T-helper 2 cell treated with Interferon-gamma antibody and Interleukin-4, amounts not matched to agents 5 μg/mL and 100 μg/mL, for 36 hours (primary cell): ENCODE measurements around the gene TCF20.
A peak's percentile ranks its signal among the peaks of the same experiment; 100 is the strongest.

ENCODE experiments used
- DNase-seq: peaks from one replicate; pipeline ENCODE4 v3.0.0; 2021; ENCODE audit warnings: low spot score
- H3K27ac Mint-ChIP-seq: one replicate; pipeline ENCODE4 v1.8.0; 2021; ENCODE audit warnings: mild to moderate bottlenecking, mixed read lengths
- H3K27me3 Mint-ChIP-seq: one replicate; pipeline ENCODE4 v1.8.0; 2021; ENCODE audit warnings: low read depth, mixed read lengths
- H3K36me3 Mint-ChIP-seq: one replicate; pipeline ENCODE4 v1.8.0; 2021; ENCODE audit warnings: low read depth, mixed read lengths
- H3K4me1 Mint-ChIP-seq: one replicate; pipeline ENCODE4 v1.8.0; 2021; ENCODE audit warnings: low read depth, mixed read lengths
- H3K4me3 Mint-ChIP-seq: one replicate; pipeline ENCODE4 v1.8.0; 2022; ENCODE audit warnings: mild to moderate bottlenecking, moderate library complexity, mixed read lengths
- H3K9me3 Mint-ChIP-seq: one replicate; pipeline ENCODE4 v1.8.0; 2021; ENCODE audit warnings: mixed read lengths

TCF20 gene

DNA sequence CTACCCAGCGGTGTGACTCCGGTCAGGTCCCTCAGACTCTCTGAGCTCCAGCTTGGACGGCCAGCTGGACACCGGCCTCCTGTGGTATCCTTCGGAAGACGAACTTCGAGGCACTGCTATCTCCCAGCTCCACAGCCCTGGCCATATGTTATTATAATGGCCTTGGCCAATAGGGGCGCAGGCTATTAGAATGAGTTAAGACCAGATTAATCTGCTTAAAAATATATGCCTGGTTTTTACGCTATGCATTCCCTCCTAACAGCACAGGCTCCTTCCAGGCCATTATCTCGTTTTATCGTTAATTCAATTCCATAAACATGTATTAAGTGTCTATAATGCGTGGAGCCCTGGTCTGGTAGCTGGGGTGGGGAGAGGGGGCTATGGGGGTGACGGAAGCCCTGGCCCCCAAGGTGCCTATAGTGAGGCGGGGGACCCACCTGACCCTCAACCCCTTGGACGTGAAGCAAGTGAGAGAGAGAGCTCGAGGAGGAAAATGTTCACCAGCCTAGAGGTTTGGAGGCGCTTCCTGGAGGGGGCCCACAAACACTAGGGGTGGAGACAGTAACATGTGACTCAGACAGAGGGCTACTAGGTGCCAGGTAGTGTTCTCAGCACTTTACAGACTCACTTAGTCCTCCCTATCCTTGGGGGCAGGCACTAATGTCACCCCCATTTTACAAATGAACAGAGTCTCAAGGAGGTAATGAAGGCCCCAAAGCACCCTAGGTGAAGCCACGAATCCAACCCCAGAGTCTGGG lies 37.5 kb upstream of the TCF20 start:
- H3K4me3 Mint-ChIP-seq: no peak overlapping the region
- no peak overlapping the region for H3K27ac Mint-ChIP-seq
- peaks cover 9% of the 10 kb centered on the region for H3K4me1 Mint-ChIP-seq
- no peak for DNase-seq
- H3K36me3 Mint-ChIP-seq: no peaks in the 10 kb centered on the region
- H3K9me3 Mint-ChIP-seq: no peaks in the 10 kb centered on the region
- H3K27me3 Mint-ChIP-seq: peaks cover 17% of the 10 kb centered on the region

DNA sequence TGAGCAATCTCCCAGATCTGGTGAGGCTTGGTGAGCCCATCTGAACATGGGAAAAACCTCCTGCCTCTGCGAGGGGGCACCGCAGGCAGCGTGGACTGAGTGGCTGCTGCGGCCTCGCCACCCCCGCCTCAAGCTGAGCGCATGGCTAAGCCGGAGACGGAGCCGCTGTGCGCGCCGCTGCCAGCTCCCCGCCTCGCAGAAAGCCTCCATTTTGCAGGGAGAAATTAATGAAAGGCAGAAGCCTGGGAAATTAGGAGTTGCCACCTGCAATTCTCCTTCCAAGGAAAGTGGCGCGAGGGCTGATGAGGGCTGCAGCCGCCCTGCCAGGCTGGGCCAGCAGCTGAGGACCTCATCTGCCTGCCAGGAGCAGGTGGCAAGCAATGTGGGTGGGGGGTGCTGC lies 35.6 kb upstream of the TCF20 start:
- Mint-ChIP-seq H3K4me1 (peaks cover 12% of the 10 kb centered on the region), H3K4me3 (no peak overlapping the region), H3K36me3 (no peaks in the 10 kb centered on the region), H3K27ac (no peak overlapping the region), H3K27me3 (peaks cover 23% of the 10 kb centered on the region), H3K9me3 (no peaks in the 10 kb centered on the region)
- DNase-seq: no peak

DNA sequence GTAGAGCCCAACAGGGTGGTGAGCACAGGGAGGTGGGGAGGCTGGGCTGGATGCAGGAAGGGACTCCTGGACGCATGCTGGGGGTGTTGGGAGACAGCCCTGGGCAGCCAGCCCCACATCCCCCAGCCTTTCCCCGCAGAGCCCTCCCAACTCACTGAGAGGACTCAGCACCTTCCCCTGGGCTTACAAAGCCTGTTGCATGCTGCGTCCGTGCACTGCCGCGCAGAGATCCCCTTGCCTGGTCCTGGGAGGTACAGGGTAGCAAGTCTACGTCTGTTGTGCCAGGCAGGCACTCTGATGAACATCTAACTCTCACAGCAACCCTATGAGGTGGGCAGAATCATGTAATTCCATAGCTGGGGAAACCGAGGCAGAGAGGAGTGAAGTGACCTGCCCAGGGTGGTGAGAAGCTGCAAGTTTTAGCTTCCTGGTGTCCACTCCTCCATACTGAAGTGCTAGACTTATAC lies 33.9 kb upstream of the TCF20 start:
- Mint-ChIP-seq H3K9me3 (no peaks in the 10 kb centered on the region), H3K27me3 (peaks cover 24% of the 10 kb centered on the region), H3K4me3 (no peak overlapping the region), H3K36me3 (no peaks in the 10 kb centered on the region), H3K27ac (no peak overlapping the region), H3K4me1 (peaks cover 27% of the 10 kb centered on the region)
- no peak for DNase-seq

DNA sequence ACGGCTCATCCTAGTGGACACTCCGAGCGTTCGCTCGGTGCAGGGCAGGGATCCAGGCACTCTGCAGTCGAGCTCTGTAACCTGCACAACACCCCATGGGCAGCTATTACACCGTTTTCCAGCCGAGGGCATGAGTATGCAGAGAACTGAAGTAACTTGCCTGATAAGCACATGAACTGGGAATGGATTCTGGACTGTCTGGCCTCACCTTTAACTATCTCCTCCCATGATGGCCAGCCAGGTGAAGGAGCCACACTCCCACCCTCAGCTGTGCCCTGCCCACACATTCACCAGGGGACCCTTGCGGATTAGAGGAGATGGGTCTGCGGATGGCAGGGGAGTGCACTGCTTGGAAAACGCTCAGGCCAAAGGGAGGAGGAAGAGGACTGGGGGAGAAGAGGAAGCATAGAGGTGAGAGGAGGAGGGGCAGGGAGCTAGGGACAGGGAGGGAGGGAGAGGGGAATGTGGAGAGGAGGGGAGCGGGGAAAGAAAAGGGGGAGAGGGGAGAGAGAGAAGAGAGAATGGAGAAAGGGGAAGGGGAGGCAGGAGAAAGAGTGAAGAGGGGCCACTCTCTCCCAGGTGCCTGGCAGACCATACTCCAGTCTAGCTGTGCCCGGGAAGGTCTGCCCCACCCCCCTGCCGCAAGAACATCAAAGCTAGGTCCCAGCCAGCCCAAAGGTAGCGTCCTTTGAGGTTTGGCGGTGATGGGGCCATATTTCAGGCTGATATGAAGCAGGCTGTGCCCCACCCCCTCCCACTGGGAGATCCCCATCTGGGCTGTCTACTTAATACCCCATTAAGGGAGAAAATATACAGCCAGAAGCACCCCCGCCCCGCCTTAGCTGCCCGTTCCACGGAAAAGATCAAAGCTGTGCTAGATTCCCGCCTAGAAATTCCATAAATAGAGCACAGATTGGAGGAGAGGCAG lies 33.2 kb upstream of the TCF20 start:
- H3K27me3 Mint-ChIP-seq: peaks cover 24% of the 10 kb centered on the region
- H3K4me3 Mint-ChIP-seq: no peak overlapping the region
- no peak for DNase-seq
- H3K9me3 Mint-ChIP-seq: no peaks in the 10 kb centered on the region
- H3K27ac Mint-ChIP-seq: no peak overlapping the region
- no peaks in the 10 kb centered on the region for H3K36me3 Mint-ChIP-seq
- H3K4me1 Mint-ChIP-seq: peaks cover 32% of the 10 kb centered on the region

DNA sequence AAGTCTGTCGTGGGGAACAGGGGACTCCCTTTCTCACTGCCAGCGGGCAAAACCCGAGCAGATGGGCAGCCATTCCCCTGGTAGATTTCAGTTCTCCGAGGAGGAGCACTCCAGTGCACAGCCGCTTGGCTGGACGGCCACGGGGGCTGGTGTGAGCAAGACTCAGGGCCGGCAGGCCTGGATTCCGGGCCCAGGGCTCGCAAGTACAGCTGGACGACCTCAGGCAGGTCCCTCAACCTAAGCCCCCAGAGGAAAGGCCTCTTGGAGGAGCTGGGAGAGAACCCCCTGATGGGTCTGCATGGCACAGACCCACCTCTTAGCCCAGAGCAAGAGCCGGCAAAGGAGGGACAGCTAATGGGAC lies 31.3 kb upstream of the TCF20 start:
- no peaks in the 10 kb centered on the region for H3K9me3 Mint-ChIP-seq
- H3K27me3 Mint-ChIP-seq: peaks cover 22% of the 10 kb centered on the region
- peaks cover 32% of the 10 kb centered on the region for H3K4me1 Mint-ChIP-seq
- H3K36me3 Mint-ChIP-seq: no peaks in the 10 kb centered on the region
- no peak for DNase-seq
- H3K27ac Mint-ChIP-seq: no peak overlapping the region
- H3K4me3 Mint-ChIP-seq: no peak overlapping the region

DNA sequence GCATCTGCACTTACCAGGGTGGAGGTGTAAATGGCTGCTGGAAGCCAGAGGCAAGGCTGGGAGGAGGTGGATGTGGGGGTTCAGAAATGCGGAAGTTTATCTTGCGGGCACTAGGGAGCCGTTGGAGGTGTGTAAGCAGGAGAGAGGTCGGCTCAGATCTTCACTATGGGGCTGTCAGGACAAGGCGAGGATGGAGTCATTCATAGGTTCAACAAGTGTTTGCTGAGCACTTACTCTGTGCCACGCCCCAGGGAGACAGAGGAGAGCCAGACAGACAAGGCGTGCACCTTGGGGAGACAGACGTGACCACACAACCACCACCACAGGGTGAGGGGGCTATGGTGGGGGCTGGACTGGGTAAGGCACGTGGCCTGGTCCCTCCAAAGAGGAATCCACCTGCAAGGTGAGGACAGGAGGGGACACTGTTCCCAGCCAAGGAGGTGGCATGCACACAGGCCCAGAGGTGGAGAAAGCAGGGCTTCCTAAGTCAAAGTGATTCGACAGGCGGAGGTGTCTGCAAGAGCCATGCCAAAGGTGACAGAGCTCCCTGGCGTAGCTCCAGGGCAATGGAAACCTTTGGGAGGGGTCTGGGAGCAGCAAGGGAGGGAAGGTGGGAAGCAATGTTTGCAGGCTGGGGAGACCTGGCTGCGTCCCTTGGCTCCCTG lies 30.8 kb upstream of the TCF20 start:
- no peak for DNase-seq
- no peaks in the 10 kb centered on the region for H3K36me3 Mint-ChIP-seq
- H3K27ac Mint-ChIP-seq: peak overlapping the region; percentile 83
- H3K9me3 Mint-ChIP-seq: no peaks in the 10 kb centered on the region
- H3K27me3 Mint-ChIP-seq: peaks cover 22% of the 10 kb centered on the region
- peaks cover 33% of the 10 kb centered on the region for H3K4me1 Mint-ChIP-seq
- H3K4me3 Mint-ChIP-seq: peak overlapping the region; percentile 85

GRCh38 chr22:42300259-42301076 lies 30.0 kb upstream of the TCF20 start:
- H3K27ac Mint-ChIP-seq: peak overlapping the region; percentile 83
- no peaks in the 10 kb centered on the region for H3K36me3 Mint-ChIP-seq
- no peak for DNase-seq
- H3K4me1 Mint-ChIP-seq: peaks cover 33% of the 10 kb centered on the region
- peak overlapping the region; percentile 85 for H3K4me3 Mint-ChIP-seq
- H3K9me3 Mint-ChIP-seq: no peaks in the 10 kb centered on the region
- peaks cover 22% of the 10 kb centered on the region for H3K27me3 Mint-ChIP-seq

DNA sequence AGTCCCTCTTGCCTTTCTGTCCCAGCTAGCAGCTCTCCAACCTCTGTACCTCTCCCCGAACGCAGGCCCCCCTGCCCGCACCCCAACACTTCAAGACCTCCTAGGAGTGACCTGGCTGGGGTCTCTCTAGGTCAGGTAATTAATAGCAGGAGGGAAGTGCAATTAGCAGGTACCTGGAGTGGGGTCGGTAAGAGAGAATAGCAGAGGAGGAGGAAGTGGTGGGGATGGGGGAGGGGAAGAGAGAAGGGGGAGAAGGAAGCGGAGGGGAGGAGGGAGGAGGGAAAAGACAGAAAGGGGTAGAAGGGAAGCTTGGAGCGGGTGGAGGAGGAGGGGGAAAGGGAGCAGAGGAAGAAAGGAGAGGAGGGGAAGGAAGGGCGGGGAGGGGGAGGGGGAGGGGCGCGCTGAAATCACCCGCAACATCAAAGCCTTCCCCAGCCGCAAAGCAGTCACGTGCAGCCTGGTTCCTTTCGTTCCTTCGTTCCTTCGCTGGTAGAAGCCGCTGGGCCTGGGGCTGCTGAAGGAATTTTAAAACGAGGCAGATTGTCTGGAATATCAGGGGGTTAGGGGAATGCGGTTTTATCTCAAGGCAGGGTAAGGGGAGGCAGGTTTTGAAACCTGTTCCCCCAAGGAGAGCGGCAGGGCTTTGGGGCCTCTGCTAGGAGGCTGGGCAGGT lies 29.3 kb upstream of the TCF20 start:
- H3K36me3 Mint-ChIP-seq: no peaks in the 10 kb centered on the region
- H3K4me1 Mint-ChIP-seq: peaks cover 33% of the 10 kb centered on the region
- peak overlapping the region; percentile 85 for H3K4me3 Mint-ChIP-seq
- no peak for DNase-seq
- H3K27me3 Mint-ChIP-seq: peaks cover 16% of the 10 kb centered on the region
- peak overlapping the region; percentile 83 for H3K27ac Mint-ChIP-seq
- no peaks in the 10 kb centered on the region for H3K9me3 Mint-ChIP-seq

DNA sequence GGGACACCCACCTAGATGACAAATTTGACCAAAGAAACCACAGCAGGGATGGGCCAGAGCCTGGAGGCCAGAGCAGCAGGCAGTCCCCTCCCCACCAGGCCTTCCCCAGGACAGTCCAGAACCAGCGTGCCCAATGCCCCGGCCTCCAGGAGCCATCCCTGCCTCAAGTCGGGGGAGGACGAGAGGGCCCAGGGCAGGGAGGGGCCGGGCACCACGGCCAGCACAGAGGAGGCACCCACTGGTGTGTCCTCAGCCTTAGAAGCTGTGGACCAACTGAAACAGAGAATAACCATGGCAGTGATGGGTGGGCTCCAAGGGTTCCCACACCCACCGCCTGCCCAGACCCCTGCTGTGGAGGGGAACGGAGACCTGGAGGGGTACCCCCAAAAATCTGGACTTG lies 28.3 kb upstream of the TCF20 start:
- Mint-ChIP-seq H3K4me3 (no peak overlapping the region), H3K9me3 (no peaks in the 10 kb centered on the region), H3K27ac (no peak overlapping the region), H3K36me3 (no peaks in the 10 kb centered on the region), H3K27me3 (peaks cover 13% of the 10 kb centered on the region), H3K4me1 (peaks cover 36% of the 10 kb centered on the region)
- DNase-seq: no peak

DNA sequence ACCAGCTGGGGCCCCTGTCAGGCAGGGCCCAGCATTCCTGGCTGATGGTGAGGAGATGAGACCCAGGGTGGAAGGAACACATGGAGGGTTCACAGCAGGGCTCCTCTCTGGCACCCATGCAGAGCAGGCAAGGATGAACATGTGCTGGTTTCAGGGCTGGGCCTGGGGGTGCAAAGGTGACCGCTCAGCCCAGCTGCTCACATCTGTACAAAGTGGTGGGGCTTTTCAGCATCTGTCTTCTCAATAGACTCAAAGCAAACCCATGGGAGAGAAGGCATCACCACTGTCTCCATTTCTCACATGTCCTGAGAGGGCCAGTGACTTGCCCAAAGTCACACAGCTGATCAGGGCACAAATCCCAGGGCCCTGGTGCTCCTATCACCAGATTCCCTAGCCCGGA lies 27.3 kb upstream of the TCF20 start:
- peaks cover 32% of the 10 kb centered on the region for H3K4me1 Mint-ChIP-seq
- peaks cover 7% of the 10 kb centered on the region for H3K27me3 Mint-ChIP-seq
- H3K4me3 Mint-ChIP-seq: no peak overlapping the region
- DNase-seq: no peak
- H3K9me3 Mint-ChIP-seq: no peaks in the 10 kb centered on the region
- no peaks in the 10 kb centered on the region for H3K36me3 Mint-ChIP-seq
- no peak overlapping the region for H3K27ac Mint-ChIP-seq

DNA sequence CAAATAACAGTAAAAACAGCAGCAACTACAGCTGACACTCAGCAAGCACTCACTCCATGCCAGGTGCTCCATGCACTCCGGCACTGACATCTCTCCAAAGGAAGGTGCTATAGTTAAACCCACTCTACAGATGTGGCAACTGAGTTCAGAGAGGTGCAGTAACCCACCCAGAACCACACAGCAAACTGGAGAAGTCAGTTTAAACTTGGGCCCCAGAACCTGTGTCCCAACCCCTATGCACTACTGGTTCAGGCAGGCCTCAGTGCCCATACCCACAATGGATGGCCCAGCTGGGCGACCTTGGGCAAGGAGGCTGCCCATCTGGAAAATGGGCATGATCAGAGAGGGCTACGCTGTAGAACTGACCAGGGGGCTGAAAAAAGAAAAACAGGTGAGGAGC lies 26.4 kb upstream of the TCF20 start:
- H3K9me3 Mint-ChIP-seq: no peaks in the 10 kb centered on the region
- H3K4me1 Mint-ChIP-seq: peaks cover 32% of the 10 kb centered on the region
- peaks cover 3% of the 10 kb centered on the region for H3K27me3 Mint-ChIP-seq
- H3K4me3 Mint-ChIP-seq: no peak overlapping the region
- DNase-seq: no peak
- no peak overlapping the region for H3K27ac Mint-ChIP-seq
- no peaks in the 10 kb centered on the region for H3K36me3 Mint-ChIP-seq

- Mint-ChIP-seq H3K4me3 (no peak overlapping the region), H3K4me1 (peaks cover 32% of the 10 kb centered on the region), H3K9me3 (no peaks in the 10 kb centered on the region), H3K27me3 (peaks cover 3% of the 10 kb centered on the region), H3K27ac (no peak overlapping the region), H3K36me3 (no peaks in the 10 kb centered on the region)
- no peak for DNase-seq
Measured at GRCh38 chr22:42296381-42296853, 26.0 kb upstream of the TCF20 start.
